Epidermal melanocyte (primary cell): ENCODE measurements around the gene OR5D16.
"Not testable (repeated sequence)": the region's sequence is repeated elsewhere in the genome, so short reads cannot be mapped to it uniquely, and the experiment has no call there.

Source experiments
- DNase-seq: peaks from one replicate; pipeline ENCODE4 v3.0.0; 2011; ENCODE audit warnings: low spot score; ENCODE audit not compliant: insufficient read length

OR5D16 gene

DNA sequence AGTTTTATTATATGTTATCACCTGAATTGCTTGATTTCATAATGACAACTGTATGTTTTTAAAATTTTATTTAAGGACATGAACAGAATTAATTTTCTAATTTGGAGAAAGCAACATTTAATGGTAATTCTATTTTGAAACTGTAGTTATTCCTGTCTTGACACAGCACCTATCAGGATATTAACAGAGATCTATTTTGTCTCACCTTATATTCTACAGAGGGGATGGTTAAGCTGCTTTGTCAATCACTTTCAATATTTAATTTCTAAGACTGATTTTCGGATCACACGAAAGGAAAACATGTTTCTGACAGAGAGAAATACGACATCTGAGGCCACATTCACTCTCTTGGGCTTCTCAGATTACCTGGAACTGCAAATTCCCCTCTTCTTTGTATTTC lies at the start of gene OR5D16:
Gene OR5D16, plus strand, starts transcription at position 301 of the 400 bp plus-strand sequence. Its CDS starts 0 bp downstream, at position 301.
- DNase-seq: no peak

DNA sequence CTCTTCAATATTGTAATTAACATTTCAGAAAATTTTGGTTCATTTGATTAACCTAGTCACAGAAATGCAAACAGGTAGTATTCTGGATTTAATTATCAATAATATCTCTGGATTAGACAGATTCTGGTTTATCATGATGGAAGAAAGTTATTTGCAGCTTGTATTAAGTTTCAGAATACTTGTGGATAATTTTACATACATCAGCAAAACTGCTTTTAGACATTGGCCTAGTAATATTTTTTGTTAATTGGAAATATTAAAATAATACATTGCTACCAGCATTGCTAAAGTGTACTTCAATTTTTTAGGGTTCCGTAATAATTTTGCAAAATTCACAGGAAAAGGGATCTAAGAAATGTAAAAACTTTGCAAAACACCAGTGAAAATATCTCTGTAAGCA lies 46.9 kb upstream of the OR5D16 start:
- DNase-seq: no peak

DNA sequence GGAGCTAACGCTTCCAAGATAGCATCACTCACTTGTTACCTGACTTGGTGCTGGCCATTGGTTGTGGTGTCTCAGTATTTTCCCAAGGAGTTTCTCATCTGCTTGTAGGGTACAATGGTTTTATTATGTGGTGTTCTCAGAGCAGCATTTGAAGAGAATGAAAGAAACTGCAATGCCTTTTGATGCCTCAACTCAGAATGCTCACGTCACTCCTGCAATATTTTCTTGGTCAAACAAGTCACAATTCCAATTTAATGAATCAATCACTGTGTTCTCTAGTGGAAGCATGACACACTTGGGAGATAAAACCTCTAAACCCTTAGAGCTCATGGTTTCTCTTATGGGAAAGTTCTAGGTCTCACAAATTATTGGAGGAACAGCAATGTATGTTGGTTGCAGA lies 45.2 kb upstream of the OR5D16 start:
- no peak for DNase-seq

DNA sequence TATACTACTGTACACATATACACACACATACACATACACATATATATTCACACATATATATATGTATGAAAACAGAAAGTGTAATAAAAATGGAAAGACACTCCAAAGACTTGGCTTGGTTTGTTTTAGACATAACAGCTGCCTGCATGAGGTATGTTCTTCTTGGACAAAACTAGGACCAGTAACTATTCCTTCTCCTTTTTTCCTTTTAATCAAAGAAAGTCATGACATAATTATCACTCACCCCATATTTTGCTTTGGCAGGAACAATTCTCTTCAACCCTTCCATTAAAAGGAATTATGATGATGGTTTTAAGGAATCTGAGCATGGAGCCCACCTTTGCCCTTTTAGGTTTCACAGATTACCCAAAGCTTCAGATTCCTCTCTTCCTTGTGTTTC lies 43.3 kb upstream of the OR5D16 start, which contains the start of gene OR5D14:
Gene OR5D14, plus strand, starts transcription at position 301 of the 400 bp plus-strand sequence. Its CDS starts 0 bp downstream, at position 301.
- DNase-seq: no peak

DNA sequence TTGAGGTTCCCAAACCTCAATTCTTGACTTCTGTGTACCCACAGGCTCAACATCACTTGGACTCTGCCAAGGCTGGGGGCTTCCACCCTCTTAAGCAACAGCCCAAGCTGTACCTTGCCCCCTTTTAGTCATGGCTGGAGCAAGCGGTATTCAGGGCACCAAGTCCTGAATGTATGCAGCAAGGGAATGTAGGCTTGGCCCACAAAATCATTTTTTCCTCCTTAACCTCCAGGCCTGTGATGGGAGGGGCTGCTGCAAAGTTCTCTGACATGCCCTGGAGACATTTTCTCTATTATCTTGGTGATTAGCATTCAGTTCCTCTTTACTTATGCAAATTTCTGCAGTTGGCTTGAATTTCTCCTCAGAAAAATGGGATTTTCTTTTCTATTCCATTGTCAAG lies 32.3 kb upstream of the OR5D16 start:
- no peak for DNase-seq

DNA sequence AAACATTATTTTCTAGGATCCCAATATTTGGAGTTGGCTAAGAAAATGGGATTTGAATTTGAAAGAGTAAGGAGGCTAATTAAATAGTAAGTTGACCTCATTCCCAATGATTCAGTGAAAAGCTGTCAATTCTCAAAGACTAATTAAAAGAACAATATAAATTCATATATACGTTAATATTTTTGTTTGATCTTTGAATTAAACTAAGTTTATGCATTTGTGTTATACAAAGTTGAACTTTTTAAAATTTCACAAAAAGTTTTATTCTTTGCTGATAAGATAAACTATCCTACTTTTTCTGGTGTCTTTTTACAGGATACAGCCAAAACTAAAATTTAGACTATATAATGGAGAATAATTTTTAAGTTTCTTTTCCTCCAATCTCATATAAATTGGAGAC lies 27.5 kb upstream of the OR5D16 start, which contains the start of gene OR5L1:
Gene OR5L1, plus strand, starts transcription at position 301 of the 400 bp plus-strand sequence. CDS start 100 bp downstream, outside the sequence.
- no peak for DNase-seq

DNA sequence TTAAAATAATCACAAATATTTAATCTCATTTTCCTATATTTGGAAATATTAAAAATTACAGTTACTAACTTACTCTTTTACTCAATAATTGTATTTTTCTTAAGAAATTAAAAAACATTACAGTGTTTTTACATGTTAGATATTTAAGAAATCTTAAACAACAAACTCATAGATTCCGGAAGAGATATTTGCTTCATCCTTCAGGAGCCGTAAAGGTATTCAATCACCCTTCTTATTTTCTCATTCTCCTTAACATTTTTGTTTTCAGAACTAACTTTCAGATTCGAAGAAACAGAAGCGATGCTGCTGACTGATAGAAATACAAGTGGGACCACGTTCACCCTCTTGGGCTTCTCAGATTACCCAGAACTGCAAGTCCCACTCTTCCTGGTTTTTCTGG lies 19.2 kb upstream of the OR5D16 start, which contains the start of gene OR5D18:
Gene OR5D18, plus strand, starts transcription at position 301 of the 400 bp plus-strand sequence. Its CDS starts 0 bp downstream, at position 301.
- DNase-seq: no peak

DNA sequence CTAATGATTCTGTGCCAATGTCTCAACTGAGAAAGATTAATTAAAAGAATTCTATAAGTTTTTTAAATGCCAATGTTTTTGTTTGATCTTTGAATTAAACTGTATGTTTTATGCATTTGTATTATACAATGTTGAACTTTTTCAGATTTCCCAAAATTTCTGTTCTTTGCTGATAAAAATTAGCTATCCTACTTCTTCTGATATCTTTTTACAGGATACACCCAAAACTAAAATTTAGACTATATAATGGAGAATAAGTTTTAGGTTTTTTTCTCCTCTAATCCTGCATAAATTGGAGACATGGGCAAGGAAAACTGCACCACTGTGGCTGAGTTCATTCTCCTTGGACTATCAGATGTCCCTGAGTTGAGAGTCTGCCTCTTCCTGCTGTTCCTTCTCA lies 11.6 kb upstream of the OR5D16 start, which contains the start of gene OR5L2:
Gene OR5L2, plus strand, starts transcription at position 301 of the 400 bp plus-strand sequence. Its CDS starts 0 bp downstream, at position 301.
- DNase-seq: no peak

DNA sequence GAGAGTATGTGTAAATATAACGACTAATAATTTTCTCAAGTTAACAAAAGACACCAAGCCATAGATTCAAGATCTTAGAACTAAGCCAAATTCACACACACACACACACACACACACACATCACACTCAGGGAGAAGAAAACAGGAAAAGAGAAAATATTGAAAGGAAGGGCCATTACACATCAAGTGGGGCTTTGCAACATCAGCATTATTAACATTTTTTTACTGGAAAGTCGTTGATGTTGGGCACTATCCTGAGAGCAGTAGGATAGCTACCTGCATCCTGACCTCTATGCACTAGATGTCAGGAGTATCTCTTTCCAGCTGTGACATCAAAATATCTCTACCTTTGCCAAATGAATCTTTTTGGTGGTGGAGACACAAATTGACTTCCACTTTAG lies 8.9 kb downstream of the OR5D16 start:
- DNase-seq: no peak

DNA sequence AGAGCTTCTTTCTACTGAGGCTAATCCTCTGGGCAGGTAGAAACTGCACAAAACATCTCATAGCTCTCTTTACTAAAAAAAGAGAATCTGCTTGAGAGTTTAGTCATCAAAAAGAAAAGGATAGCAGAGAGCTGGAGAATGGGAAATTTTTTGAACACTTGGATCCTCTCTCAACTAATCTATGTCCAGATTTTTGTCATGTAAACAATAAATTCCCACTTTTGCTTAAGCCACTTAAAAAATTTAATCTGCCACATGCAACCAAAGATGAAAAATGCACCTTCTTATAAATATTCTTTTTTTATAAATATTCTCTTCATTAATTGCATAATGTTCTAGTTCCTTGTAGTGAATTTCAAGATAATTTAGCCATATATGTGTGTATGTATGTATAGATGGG lies 10.5 kb downstream of the OR5D16 start:
- DNase-seq: no peak

DNA sequence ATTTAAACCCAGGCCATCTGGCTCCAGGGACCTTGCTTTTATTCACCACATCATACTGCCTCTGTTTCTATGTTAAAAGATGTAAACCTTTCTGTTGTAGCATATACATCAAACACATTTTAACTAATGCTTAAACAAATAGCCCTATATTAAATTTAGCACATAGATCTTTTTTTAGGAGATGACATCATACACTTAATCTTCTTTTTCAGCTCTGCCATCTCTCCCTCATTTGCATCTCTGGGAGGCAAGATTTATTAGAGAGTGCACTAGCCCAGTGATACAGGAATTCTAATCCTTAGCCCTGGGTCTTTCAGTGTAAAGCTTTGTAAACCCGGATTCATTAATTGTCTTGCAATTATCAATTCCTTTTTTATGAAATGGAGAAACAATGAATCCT lies 13.6 kb downstream of the OR5D16 start:
- no peak for DNase-seq

DNA sequence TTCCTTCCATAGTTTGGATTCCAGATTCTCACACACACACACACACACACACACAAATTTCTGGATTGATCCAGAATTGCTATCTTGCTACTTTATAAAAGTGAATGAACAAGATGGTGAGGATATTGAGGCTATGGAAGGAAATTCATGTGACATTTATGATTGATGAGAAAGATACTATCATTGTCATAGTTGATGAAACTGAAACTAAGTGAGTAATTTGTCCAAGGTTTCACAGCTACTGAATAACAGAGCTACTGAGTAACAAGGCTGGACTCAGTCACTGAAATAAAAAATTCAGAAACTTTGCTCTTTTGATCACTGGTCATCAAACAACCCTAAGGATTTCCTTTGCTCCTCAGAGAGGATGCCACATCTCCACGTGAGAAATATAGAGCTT lies 16.2 kb downstream of the OR5D16 start:
- DNase-seq: no peak

DNA sequence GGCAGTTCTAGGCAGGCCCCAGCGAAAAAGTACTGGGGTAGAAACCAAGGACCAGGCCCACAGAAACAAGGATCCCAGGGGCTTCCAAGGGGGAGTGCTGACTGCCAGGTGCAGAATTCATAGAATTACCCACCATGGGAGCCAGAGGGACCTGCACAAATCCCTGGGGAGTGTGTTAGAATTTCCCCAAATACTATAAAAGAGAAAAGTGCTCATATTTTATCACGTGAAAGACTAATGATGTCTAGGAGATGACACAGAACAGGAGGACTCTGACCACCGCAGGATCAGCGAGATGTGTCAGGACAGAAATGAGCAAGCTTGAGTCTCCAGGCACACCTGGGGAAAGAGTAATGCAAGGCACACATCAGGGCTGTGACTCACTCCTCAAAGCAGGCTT lies 28.8 kb downstream of the OR5D16 start:
- not testable (repeated sequence) for DNase-seq

DNA sequence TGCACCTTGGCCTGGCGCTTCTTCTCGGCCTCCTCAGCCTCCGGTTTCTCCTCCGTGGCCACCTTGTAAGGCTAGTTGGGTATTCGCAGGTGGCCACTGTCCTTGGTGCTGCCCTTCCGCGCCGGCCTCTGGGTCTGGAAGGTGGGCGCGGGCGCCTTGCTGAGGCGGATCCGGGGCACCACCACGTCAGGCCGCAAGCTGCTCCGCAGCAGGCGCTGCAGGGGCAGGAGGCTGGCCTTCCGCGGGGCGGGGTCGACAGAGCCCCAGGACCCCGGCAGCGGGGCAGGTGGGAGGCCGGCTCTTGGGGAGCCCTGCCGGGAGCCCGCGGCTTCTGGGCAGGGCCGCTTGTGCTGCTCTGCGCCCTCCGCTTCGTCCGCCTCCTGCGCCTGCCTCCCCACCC lies 34.2 kb downstream of the OR5D16 start:
- not testable (repeated sequence) for DNase-seq

DNA sequence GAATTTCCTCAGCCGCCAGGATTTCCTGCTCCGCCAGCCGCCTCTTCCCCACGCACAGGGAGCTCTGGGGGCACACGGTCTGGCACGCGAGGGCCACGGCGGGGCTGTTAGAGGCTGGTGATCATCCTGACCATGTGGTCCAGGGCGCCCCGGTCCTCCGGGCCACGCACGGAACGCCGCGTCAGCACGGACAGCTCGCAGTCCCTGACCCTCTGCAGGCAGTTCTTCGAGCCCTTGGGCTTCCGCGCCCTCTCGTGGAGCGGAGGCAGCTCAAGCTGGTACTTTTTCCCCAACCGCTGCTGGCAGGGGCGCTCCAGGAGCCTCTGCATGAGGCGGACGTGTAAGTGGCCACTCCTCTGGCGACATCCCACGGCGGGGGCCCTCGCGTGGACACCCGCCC lies 34.6 kb downstream of the OR5D16 start:
- not testable (repeated sequence) for DNase-seq

DNA sequence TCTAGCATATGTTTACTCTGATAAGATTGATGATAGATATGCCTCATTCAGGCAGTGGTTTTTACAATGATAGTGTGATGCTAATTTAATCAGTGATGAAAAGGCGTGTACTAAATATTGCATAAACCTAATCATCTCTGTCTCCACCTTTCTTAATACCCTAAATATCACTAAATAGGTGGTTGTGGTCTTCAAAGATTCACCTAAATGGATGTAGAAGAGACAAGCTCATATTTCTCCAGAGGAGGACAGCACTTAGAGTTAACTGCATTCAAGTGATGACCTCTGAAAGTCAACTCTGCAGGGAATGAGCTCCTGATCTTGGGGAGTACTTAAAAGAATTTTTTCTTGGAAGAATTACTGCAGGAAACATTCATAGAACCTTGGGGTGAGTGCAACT lies 44.4 kb downstream of the OR5D16 start, which contains the start of gene TRIM51:
Gene TRIM51, plus strand, starts transcription at position 301 of the 400 bp plus-strand sequence. CDS start 2,132 bp downstream, outside the sequence.
- not testable (repeated sequence) for DNase-seq

DNA sequence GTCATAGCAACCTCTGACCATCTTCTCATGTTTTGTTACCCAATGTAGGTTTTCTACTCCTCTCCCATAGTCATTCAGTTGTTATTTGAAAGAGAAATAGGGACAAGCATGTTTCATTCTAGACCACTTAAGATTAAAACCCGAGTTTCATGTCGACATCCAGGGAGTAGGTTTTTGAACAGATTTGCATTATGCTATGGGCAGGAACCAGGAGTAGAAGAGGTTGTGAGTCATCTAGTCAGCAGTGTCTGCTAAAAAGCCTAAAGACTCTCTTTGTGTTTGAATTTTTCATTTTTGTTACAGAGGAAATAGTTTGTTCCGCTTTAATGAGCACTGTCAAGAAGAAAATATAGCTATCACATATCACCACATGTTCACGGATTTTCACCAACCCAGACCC lies 46.4 kb downstream of the OR5D16 start:
- not testable (repeated sequence) for DNase-seq

DNA sequence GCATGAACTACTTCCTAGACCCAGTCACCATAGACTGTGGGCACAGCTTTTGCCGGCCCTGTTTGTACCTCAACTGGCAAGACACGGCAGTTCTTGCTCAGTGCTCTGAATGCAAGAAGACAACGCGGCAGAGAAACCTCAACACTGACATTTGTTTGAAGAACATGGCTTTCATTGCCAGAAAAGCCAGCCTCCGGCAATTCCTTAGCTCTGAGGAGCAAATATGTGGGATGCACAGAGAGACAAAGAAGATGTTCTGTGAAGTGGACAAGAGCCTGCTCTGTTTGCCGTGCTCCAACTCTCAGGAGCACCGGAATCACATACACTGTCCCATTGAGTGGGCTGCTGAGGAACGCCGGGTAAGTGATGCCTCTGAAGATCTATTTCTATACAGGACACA lies 46.9 kb downstream of the OR5D16 start:
- DNase-seq: not testable (repeated sequence)
